AG10803 (cell line): Measurements from ENCODE around the gene ST6GALNAC3.
"Not testable (repeated sequence)": the region's sequence is repeated elsewhere in the genome, so short reads cannot be mapped to it uniquely, and the experiment has no call there.

Experiments
- DNase-seq: peaks from one replicate; pipeline ENCODE4 v3.0.0; 2010; ENCODE audit warnings: low read depth
- H3K4me3 ChIP-seq: 2 replicates; pipeline ENCODE4 v1.5.1; 2011; ENCODE audit warnings: mild to moderate bottlenecking, low read length, control low read depth
- TF ChIP-seq, protein P1 (sequence below): conservative IDR thresholded peaks from 2 replicates; pipeline ENCODE4 v1.5.1; 2011; ENCODE audit warnings: mild to moderate bottlenecking, low read length, control low read depth, inconsistent platforms

The ST6GALNAC3 gene

DNA sequence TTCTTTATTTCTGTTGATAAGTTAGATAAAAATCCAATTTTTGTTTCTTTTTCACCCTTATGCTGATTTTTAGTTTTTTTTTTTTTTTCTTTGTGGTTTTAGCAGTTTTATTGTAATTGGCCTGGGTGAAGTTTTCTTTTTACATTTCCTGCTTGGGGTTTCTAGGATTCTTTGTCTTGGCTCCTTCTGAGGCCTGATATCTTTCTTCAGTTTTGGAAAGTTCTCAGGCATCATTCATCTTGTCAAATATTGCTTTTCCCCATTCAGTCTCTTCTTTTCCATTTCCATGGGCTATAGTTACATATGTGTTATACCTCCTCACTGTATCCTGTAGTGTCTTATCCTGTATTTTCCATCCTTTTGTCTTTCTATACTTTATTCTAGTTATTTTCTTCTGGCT is 28.5 kb downstream of the ST6GALNAC3 start:
- TF ChIP-seq, protein P1, sequence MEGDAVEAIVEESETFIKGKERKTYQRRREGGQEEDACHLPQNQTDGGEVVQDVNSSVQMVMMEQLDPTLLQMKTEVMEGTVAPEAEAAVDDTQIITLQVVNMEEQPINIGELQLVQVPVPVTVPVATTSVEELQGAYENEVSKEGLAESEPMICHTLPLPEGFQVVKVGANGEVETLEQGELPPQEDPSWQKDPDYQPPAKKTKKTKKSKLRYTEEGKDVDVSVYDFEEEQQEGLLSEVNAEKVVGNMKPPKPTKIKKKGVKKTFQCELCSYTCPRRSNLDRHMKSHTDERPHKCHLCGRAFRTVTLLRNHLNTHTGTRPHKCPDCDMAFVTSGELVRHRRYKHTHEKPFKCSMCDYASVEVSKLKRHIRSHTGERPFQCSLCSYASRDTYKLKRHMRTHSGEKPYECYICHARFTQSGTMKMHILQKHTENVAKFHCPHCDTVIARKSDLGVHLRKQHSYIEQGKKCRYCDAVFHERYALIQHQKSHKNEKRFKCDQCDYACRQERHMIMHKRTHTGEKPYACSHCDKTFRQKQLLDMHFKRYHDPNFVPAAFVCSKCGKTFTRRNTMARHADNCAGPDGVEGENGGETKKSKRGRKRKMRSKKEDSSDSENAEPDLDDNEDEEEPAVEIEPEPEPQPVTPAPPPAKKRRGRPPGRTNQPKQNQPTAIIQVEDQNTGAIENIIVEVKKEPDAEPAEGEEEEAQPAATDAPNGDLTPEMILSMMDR, result no peak
- DNase-seq, result no peak
- H3K4me3 ChIP-seq, result no peak overlapping the region

DNA sequence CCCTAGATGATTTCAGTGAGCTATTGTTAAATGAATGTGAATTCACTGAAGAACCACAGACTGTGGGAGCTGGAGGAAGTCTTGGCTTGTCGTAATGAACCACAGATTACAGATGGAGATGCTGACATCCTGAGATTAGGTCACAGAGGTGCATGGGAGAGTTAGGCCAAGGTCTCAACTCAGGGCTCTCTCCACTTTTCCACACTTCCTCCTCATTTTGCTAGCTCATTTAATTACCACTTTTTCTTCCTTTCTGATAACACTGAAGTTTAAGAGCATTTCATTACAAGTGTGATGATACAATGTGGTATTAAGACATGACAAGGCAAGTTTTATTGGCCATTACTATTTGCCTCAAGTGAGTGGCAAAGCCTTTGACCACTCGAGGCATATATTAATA is 30.8 kb downstream of the ST6GALNAC3 start:
- DNase-seq, result no peak
- H3K4me3 ChIP-seq, result no peak overlapping the region
- TF ChIP-seq, protein P1, result no peak

DNA sequence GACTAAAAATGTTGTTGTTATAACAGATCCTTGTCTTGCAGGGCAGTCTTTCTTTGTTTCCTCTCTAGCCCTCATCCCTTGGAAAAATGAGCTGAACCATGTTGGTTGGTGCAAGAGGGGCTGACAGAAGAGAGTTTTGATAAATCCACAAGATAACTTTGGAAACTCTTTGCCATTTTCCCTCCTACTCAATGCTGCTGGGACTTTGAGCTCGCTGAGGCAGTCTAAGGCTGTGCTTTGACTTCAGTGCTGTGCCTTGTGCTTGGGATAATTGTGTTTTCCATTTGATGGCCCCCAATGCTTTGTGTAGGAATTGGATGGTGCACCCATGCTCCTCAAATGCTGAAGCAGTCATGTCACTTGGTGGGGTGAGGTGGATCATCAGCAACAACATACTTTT is 31.7 kb downstream of the ST6GALNAC3 start:
- DNase-seq, result no peak
- TF ChIP-seq, protein P1, result no peak

DNA sequence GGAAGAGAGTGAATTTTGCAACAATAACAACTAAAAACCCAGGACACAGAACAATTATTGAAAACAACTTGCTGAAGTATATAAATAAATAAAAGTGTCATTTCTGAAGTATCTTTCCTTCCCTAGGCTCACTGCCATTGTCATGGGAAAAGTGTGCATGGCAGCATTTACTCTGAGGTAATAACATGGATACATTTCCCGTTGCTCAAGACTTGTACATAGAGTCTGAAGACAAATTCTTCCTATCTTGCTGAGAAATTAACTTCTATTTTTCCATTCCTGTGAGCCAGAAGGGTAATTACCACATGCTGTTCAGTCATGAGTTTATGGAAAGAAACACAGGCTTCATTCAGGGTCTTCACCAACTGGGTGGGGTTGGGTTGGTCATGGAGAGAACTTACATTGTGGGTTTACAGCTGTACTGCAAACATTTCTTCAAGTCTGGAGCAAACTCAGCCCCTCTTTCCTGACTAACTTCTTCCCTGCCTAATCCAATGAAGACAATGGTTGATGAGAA is 32.2 kb downstream of the ST6GALNAC3 start:
- H3K4me3 ChIP-seq, result no peak overlapping the region
- TF ChIP-seq, protein P1, result no peak
- no peak for DNase-seq

More for the DNA sequence above, 31.7 kb downstream of the ST6GALNAC3 start:
- H3K4me3 ChIP-seq, result no peak overlapping the region

DNA sequence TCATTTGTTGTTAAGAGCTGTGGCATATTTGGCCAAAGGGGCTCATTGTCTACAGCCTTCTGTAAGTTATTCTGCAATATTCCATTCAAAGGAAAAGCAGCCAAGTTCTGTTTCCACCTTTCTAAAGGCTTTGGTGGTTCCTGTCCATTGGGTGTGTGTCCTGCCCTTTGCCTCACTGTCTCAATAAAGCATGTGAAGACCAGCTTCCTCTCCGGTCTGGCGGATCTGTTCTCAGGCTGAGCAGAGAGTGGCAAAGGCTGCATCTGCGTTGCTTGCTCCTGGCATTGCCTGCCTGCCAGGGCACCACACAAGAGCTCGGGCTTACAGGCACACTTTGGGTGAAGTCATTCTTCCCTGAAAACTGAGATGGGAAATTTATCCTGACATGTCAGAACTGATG is 34.9 kb downstream of the ST6GALNAC3 start:
- DNase-seq, result no peak
- TF ChIP-seq, protein P1, result no peak

DNA sequence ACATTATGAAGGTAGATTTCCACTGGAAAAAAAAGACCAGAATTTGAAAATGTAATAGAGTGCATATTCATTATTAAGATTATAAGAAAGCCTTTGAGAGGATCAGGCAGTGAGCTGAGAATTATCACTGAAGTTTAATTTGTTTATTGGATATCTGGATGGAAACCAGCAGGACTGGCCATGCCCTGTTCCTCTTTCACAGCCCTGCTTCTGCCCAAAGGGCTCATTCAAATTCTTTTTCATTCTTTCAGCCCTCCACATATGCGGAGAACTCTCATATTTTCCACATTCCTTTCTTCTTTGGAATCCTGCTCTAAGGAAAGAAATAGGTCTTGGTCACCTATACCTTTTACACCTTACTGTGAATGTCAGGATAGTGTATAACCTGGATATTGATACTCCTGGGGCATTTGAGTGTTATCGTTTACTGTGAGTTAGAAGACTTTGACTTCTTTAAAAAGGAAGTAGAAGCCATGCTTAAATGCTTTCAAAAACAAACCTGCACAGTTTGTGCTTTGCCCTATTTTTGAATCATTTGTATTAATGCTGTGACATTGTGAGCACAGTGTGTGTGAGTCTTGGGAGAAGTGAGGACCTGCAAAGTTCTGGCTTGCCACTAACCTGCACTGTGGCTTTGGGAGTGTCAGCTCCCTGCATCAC is 35.5 kb downstream of the ST6GALNAC3 start:
- no peak for DNase-seq
- H3K4me3 ChIP-seq, result no peak overlapping the region
- TF ChIP-seq, protein P1, result no peak

More for the DNA sequence above, 34.9 kb downstream of the ST6GALNAC3 start:
- no peak overlapping the region for H3K4me3 ChIP-seq

DNA sequence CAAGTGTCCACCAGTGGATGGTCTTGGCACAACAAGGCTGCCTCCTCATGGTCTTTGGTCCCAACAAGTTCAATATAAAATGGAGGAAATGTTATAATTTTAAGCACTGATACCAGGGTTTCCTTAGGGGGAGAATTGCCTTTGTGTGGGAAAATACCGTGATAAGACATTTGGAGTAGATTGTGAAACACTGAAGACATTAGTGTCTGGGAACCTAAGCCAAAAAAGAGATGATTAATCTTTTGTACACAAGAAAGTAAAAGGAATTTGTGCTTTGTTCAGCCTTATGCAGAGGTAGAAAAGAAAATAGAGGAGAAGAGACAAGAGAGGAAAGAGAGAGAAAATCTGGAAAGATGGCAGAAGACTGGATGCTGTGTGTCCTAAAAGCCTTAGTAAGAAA is 36.1 kb downstream of the ST6GALNAC3 start:
- H3K4me3 ChIP-seq, result no peak overlapping the region
- no peak for DNase-seq
- TF ChIP-seq, protein P1, result no peak

DNA sequence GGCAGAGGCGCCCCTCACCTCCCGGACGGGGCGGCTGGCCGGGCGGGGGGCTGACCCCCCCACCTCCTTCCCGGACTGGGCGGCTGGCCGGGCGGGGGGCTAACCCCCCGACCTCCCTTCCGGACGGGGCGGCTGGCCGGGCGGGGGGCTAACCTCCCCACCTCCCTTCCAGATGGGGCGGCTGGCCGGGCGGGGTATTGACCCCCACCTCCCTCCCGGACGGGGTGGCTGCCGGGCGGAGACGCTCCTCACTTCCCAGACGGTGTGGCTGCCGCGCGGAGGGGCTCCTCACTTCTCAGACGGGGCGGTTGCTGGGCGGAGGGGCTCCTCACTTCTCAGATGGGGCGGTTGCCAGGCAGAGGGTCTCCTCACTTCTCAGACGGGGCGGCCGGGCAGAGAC is 37.8 kb downstream of the ST6GALNAC3 start:
- not testable (repeated sequence) for DNase-seq, H3K4me3 ChIP-seq
